Measurements from ENCODE around the gene NCLN. TPM values are rescaled to one million over a fixed set of nuclear protein-coding genes. Genes with fewer than 3 reads are reported as not detected.

NCLN gene
- total RNA-seq, 4 donors from 2014 or later = 65.4 to 142 (median 102) TPM

DNA sequence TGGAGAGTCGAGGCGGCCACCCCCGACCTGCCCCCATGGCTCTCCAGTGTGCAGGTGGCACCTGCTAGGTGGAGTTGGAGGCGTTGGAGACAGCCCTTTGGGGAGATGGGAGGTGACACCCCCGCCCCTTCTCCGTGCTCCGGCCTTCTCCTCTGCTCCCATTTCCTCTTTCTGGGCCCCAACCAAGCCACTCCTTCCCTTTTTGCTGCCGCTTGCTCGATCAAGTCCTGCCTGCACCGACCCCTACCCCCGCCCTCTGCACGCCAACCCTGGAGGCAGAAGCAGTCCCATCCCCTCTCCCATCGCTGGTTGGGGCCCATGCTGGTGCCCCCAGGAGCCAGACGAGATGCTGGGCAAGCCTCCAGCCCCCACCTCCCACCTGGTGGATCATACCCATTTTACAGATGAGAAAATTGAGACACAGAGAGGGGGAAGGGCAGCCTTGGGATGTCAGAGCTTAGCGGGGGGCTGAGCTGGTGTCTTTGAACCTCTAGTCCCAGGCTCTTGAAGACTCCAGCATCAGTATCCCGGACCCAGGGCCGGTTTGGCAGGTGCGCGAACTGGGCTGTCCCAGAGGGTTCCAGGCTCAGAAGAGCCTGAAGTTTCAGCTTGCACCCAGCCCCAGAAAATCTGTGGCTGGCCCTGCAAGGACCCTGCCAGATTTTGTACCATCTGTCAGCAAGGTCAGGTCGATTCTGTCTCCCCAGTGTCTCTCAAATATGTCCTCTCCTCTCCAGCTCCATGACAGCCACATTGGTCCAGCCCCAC is 39.6 kb upstream of the NCLN start:
- in situ Hi-C loops (cut with MboI; ENCODE audit: low pct_ligation_motif_present in 1 of 4, low pct_unique_long_range_greater_than_20kb in 1 of 4, low sequenced_read_pairs in 3 of 4) (no loop called here), intact Hi-C loops (cut with DNase I; ENCODE audit: low total_unique reads) (no loop called here)
- Histone ChIP-seq H3K9me3 (no peaks in the 10 kb centered on the region), H3K36me3 (no peaks in the 10 kb centered on the region), H3K27me3 (no peaks in the 10 kb centered on the region), H3K4me1 (peaks cover 0 to 10% (median 0%) of the 10 kb centered on the region in 4 donors), H3K27ac (no peak overlapping the region), H3K4me3 (no peak overlapping the region)
- TF ChIP-seq CTCF (IDR thresholded peaks at IDR 0.05) = no peak
- no peak for TF ChIP-seq EP300 (IDR thresholded peaks at IDR 0.05; ENCODE audit: low read depth)
- TF ChIP-seq POLR2A (IDR thresholded peaks at IDR 0.05) = no peak
- no peak for TF ChIP-seq POLR2AphosphoS5 (IDR thresholded peaks at IDR 0.05)
- WGBS, 2 donors (ENCODE audit: low coverage in 1 of 2) = 72 to 74% methylated on average over 4 to 20 of the region's 20 CpGs
- DNase-seq = no peak

GRCh38 chr19:3146677-3147100 is 39.0 kb upstream of the NCLN start:
- TF ChIP-seq CTCF (IDR thresholded peaks at IDR 0.05) (peak; percentile 48 to 77 (median 68)), POLR2AphosphoS5 (IDR thresholded peaks at IDR 0.05) (no peak), EP300 (IDR thresholded peaks at IDR 0.05; ENCODE audit: low read depth) (no peak), POLR2A (IDR thresholded peaks at IDR 0.05) (no peak)
- WGBS, 2 donors (ENCODE audit: low coverage in 1 of 2) = 59 to 90% methylated on average over 2 to 5 of the region's 5 CpGs
- Histone ChIP-seq H3K27me3 (no peaks in the 10 kb centered on the region), H3K36me3 (no peaks in the 10 kb centered on the region), H3K27ac (no peak overlapping the region), H3K9me3 (no peaks in the 10 kb centered on the region), H3K4me1 (peaks cover 0 to 5% (median 0%) of the 10 kb centered on the region in 4 donors), H3K4me3 (no peak overlapping the region)
- intact Hi-C loops (cut with DNase I; ENCODE audit: low total_unique reads) (no loop called here), in situ Hi-C loops (cut with MboI; ENCODE audit: low pct_ligation_motif_present in 1 of 4, low pct_unique_long_range_greater_than_20kb in 1 of 4, low sequenced_read_pairs in 3 of 4) (no loop called here)
- peak; percentile 30 for DNase-seq

GRCh38 chr19:3148503-3148902 is 37.2 kb upstream of the NCLN start:
- no peak for DNase-seq
- TF ChIP-seq EP300 (IDR thresholded peaks at IDR 0.05; ENCODE audit: low read depth) = no peak
- TF ChIP-seq POLR2A (IDR thresholded peaks at IDR 0.05) = no peak
- TF ChIP-seq CTCF (IDR thresholded peaks at IDR 0.05) = no peak
- no peak for TF ChIP-seq POLR2AphosphoS5 (IDR thresholded peaks at IDR 0.05)
- Histone ChIP-seq H3K27ac (no peak overlapping the region), H3K4me3 (no peak overlapping the region), H3K9me3 (no peaks in the 10 kb centered on the region), H3K36me3 (no peaks in the 10 kb centered on the region), H3K4me1 (no peaks in the 10 kb centered on the region), H3K27me3 (no peaks in the 10 kb centered on the region)
- intact Hi-C loops (cut with DNase I; ENCODE audit: low total_unique reads) (no loop called here), in situ Hi-C loops (cut with MboI; ENCODE audit: low pct_ligation_motif_present in 1 of 4, low pct_unique_long_range_greater_than_20kb in 1 of 4, low sequenced_read_pairs in 3 of 4) (no loop called here)
- WGBS, 2 donors (ENCODE audit: low coverage in 1 of 2) = 95% methylated on average over 19 of the region's 20 CpGs; no CpG with 5 or more reads in 1 of the 2 donors

- WGBS, 2 donors (ENCODE audit: low coverage in 1 of 2) = 91% methylated on average over 6 of the region's 6 CpGs; no CpG with 5 or more reads in 1 of the 2 donors
- H3K36me3 ChIP-seq = no peaks in the 10 kb centered on the region
- no peaks in the 10 kb centered on the region for H3K27me3 ChIP-seq
- no peaks in the 10 kb centered on the region for H3K9me3 ChIP-seq
- no peaks in the 10 kb centered on the region for H3K4me1 ChIP-seq
- no peak for DNase-seq
- in situ Hi-C loops (cut with MboI; ENCODE audit: low pct_ligation_motif_present in 1 of 4, low pct_unique_long_range_greater_than_20kb in 1 of 4, low sequenced_read_pairs in 3 of 4) (no loop called here), intact Hi-C loops (cut with DNase I; ENCODE audit: low total_unique reads) (no loop called here)
- H3K4me3 ChIP-seq = no peak overlapping the region
- no peak overlapping the region for H3K27ac ChIP-seq
- no peak for TF ChIP-seq EP300 (IDR thresholded peaks at IDR 0.05; ENCODE audit: low read depth)
- TF ChIP-seq CTCF (IDR thresholded peaks at IDR 0.05) = no peak
- no peak for TF ChIP-seq POLR2AphosphoS5 (IDR thresholded peaks at IDR 0.05)
- TF ChIP-seq POLR2A (IDR thresholded peaks at IDR 0.05) = no peak
Observed at GRCh38 chr19:3149089-3149488, 36.6 kb upstream of the NCLN start.

Data from transverse colon (tissue), 4 donors.